OCI-LY7 (cell line): ENCODE results near the gene GAS7. TPM values are rescaled to one million over a fixed set of nuclear protein-coding genes. Genes with fewer than 3 reads are reported as not detected.

ENCODE experiments used
- BruUV-seq: library from RNA; stranded (reverse); fragments of 400-500 nt; replicated peaks from 2 replicates; lab custom pipeline; 2021; lab: Mats Ljungman, UMichigan
- CTCF ChIA-PET: fragments of 300-600 bp; sonication (Branson Sonifier 250); formaldehyde crosslinking; loops from one replicate; lab custom pipeline; 2022; ENCODE audit warnings: antibody characterized with exemption; ENCODE audit not compliant: unreplicated experiment; lab: Charles Lee
- POLR2A ChIA-PET: fragments of 300-600 bp; sonication (Branson Sonifier 250); formaldehyde crosslinking; loops from one replicate; lab custom pipeline; 2022; ENCODE audit warnings: antibody characterized with exemption; lab: Charles Lee
- DNase-seq: peaks from one replicate; pipeline ENCODE4 v3.0.0-alpha.2; 2015; ENCODE audit warnings: low spot score
- H2AFZ ChIP-seq: fragments of 200-600 bp; sonication (generic), shearing (Covaris generic); 2 replicates; pipeline ENCODE4 v1.6.1; 2014; ENCODE audit warnings: mild to moderate bottlenecking, antibody characterized with exemption, low read length, moderate library complexity
- H3K27ac ChIP-seq: fragments of 200-600 bp; sonication (generic); 2 replicates; pipeline ENCODE4 v1.5.1; 2014; ENCODE audit warnings: mixed run types, low read depth, mild to moderate bottlenecking, moderate library complexity, low read length, inconsistent platforms; ENCODE audit not compliant: poor library complexity, severe bottlenecking
- H3K36me3 ChIP-seq: fragments of 200-600 bp; sonication (generic); 2 replicates; pipeline ENCODE4 v1.6.1; 2014; ENCODE audit warnings: mild to moderate bottlenecking, antibody characterized with exemption, low read length, moderate library complexity, mixed read lengths; ENCODE audit not compliant: insufficient read depth
- H3K4me1 ChIP-seq: fragments of 200-600 bp; sonication (generic); 2 replicates; pipeline ENCODE4 v1.5.1; 2014; ENCODE audit warnings: mild to moderate bottlenecking, low read length; ENCODE audit not compliant: insufficient read depth, poor library complexity, severe bottlenecking
- H3K4me2 ChIP-seq: fragments of 200-600 bp; sonication (generic); 2 replicates; pipeline ENCODE4 v1.6.1; 2014; ENCODE audit warnings: mild to moderate bottlenecking, low read length
- H3K4me3 ChIP-seq: fragments of 200-600 bp; sonication (generic); 2 replicates; pipeline ENCODE4 v1.5.1; 2014; ENCODE audit warnings: mild to moderate bottlenecking, low read depth, low read length; ENCODE audit not compliant: poor library complexity, severe bottlenecking
- H3K79me2 ChIP-seq: fragments of 200-600 bp; sonication (generic); 2 replicates; pipeline ENCODE4 v1.6.1; 2016; ENCODE audit warnings: low read depth, mild to moderate bottlenecking, low read length, moderate library complexity, mixed read lengths; ENCODE audit not compliant: insufficient read depth
- H3K9me2 ChIP-seq: fragments of 200-600 bp; sonication (generic); 2 replicates; pipeline ENCODE4 v1.6.1; 2016; ENCODE audit warnings: mild to moderate bottlenecking, low read length, mixed read lengths; ENCODE audit not compliant: insufficient read depth
- H3K9me3 ChIP-seq: fragments of 200-600 bp; sonication (generic); 2 replicates; pipeline ENCODE4 v1.6.1; 2014; ENCODE audit warnings: mild to moderate bottlenecking, mixed run types, low read length, mixed read lengths
- H4K20me1 ChIP-seq: fragments of 200-600 bp; sonication (generic); 2 replicates; pipeline ENCODE4 v1.6.1; 2014; ENCODE audit warnings: mild to moderate bottlenecking, antibody characterized with exemption, low read length, moderate library complexity, mixed read lengths; ENCODE audit not compliant: insufficient read depth
- EZH2phosphoT487 ChIP-seq: fragments of 200-600 bp; sonication (generic); IDR thresholded peaks from 2 replicates; pipeline ENCODE4 v1.6.1; 2018; ENCODE audit warnings: low read depth, borderline replicate concordance, mild to moderate bottlenecking, mixed run types, antibody characterized with exemption, low read length, moderate library complexity, mixed read lengths
- intact Hi-C: fragments of 100-400 bp; cut with micrococcal nuclease; formaldehyde crosslinking; loops from one replicate; pipeline ENCODE4 v1.10.0; 2022; ENCODE audit not compliant: unreplicated experiment
- total RNA-seq, 2 experiments: library from RNA; depleted of rRNA in 1 of 2; stranded (reverse); fragments of >200 nt in 1 of 2; shearing (Covaris generic) in 1 of 2; gene quantifications; 2 replicates each; pipeline ENCODE4 v1.2.3, GENCODE V29; 2014 to 2022
- TF ChIP-seq, protein P1 (sequence below): fragments of 200-600 bp; sonication (generic); conservative IDR thresholded peaks from 2 replicates; pipeline ENCODE4 v1.5.1; 2014; ENCODE audit warnings: mild to moderate bottlenecking, antibody characterized with exemption, low read length, moderate library complexity, mixed read lengths

The GAS7 gene
- total RNA-seq, 2 experiments from 2014 or later: 1.5 TPM; not detected in 1

- Histone ChIP-seq H3K9me2 (no peaks in the 10 kb centered on the region; the same call in 1 of the 2 replicates), H3K4me2 (no peak overlapping the region), H3K79me2 (no peaks in the 10 kb centered on the region), H2AFZ (no peak overlapping the region), H3K4me3 (no peak overlapping the region), H3K27ac (no peak overlapping the region), H3K9me3 (no peaks in the 10 kb centered on the region), H3K4me1 (no peaks in the 10 kb centered on the region), H3K36me3 (no peaks in the 10 kb centered on the region), H4K20me1 (no peaks in the 10 kb centered on the region)
- BruUV-seq: no TSS peak
- peak; percentile 27 for DNase-seq
- intact Hi-C loops: no loop called here
- ChIA-PET POLR2A (no interaction called here), CTCF (no interaction called here)
- TF ChIP-seq EZH2phosphoT487: no peak
- TF ChIP-seq, protein P1, sequence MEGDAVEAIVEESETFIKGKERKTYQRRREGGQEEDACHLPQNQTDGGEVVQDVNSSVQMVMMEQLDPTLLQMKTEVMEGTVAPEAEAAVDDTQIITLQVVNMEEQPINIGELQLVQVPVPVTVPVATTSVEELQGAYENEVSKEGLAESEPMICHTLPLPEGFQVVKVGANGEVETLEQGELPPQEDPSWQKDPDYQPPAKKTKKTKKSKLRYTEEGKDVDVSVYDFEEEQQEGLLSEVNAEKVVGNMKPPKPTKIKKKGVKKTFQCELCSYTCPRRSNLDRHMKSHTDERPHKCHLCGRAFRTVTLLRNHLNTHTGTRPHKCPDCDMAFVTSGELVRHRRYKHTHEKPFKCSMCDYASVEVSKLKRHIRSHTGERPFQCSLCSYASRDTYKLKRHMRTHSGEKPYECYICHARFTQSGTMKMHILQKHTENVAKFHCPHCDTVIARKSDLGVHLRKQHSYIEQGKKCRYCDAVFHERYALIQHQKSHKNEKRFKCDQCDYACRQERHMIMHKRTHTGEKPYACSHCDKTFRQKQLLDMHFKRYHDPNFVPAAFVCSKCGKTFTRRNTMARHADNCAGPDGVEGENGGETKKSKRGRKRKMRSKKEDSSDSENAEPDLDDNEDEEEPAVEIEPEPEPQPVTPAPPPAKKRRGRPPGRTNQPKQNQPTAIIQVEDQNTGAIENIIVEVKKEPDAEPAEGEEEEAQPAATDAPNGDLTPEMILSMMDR: peak; percentile 75
These were observed 308.3 kb downstream of the GAS7 start for GRCh38 chr17:9890124-9890523.

DNA sequence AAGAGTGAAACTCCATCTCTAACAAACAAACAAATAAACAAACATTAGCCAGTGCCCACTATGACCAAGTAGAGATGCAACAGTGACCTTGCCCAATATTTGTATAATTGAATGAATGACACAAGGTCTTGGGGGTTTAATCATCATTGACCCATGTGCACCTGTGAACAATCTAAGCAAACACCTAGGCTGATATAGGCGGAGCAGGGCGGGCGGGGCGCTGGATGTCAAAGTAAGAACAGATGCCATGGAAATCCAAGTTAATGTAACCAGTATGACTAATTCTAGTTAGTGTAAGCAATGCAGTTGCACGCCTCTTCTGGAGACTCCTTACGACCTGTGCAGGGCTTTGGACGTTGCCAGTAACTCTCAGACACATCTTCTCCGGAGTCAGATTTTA is 310.9 kb downstream of the GAS7 start:
- no peaks in the 10 kb centered on the region for H3K9me3 ChIP-seq
- no peak overlapping the region for H3K27ac ChIP-seq
- H3K4me1 ChIP-seq: no peaks in the 10 kb centered on the region
- H4K20me1 ChIP-seq: no peaks in the 10 kb centered on the region
- intact Hi-C loops: no loop called here
- no TSS peak for BruUV-seq
- H2AFZ ChIP-seq: no peak overlapping the region
- H3K9me2 ChIP-seq: no peaks in the 10 kb centered on the region; the same call in 1 of the 2 replicates
- no peaks in the 10 kb centered on the region for H3K36me3 ChIP-seq
- CTCF ChIA-PET: no interaction called here
- DNase-seq: no peak
- no peaks in the 10 kb centered on the region for H3K79me2 ChIP-seq
- H3K4me3 ChIP-seq: no peak overlapping the region
- no peak for TF ChIP-seq EZH2phosphoT487
- TF ChIP-seq, protein P1: no peak
- POLR2A ChIA-PET: no interaction called here
- H3K4me2 ChIP-seq: no peak overlapping the region

DNA sequence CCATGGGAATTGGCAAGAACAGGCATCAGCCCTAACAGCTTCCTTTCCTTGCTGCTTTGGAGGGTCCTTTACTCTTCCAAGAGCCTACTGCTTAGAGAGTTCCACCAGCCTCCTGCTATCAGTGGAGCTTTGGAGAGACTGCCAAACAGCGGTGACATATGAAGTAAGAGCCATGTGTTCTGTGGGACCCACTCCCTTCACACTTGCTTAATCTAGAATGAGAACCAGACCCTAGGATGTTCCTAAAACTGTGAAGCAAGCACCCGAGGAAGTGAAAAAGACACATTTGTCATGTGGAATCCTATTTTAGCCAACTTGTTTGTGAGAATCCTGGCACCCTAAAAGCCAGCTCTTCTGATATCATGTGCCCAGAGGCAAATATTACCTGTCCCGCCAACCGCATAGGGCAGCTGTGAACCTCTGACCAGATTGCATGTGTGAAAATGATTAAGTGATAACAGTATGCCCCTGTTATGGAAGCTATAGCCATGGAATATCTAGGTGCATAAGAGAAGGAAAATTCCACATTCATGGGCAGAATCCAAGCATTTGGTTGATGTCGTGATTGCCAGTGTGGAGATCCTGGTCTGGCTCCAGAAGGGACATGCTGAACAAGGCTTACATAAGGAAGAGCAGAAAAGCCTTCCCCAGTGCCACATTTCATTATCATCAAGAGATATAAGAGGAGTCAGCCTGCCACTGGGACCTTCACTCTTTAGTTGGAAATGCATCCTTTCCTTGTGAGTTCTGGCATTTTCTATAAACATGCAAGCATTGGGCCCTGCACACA is 312.1 kb downstream of the GAS7 start:
- no TSS peak for BruUV-seq
- Histone ChIP-seq H3K79me2 (no peaks in the 10 kb centered on the region), H3K4me3 (no peak overlapping the region), H3K27ac (no peak overlapping the region), H3K9me2 (no peaks in the 10 kb centered on the region; the same call in 1 of the 2 replicates), H3K9me3 (no peaks in the 10 kb centered on the region), H2AFZ (no peak overlapping the region), H3K4me1 (no peaks in the 10 kb centered on the region), H4K20me1 (no peaks in the 10 kb centered on the region), H3K36me3 (no peaks in the 10 kb centered on the region), H3K4me2 (no peak overlapping the region)
- ChIA-PET CTCF (no interaction called here), POLR2A (no interaction called here)
- intact Hi-C loops: no loop called here
- DNase-seq: no peak
- TF ChIP-seq, protein P1: no peak
- TF ChIP-seq EZH2phosphoT487: no peak
